ENCODE data around the gene STARD5. TPM values are rescaled to one million over a fixed set of nuclear protein-coding genes. Genes with fewer than 3 reads are reported as not detected.

The STARD5 gene
- total RNA-seq, 1 experiment from 2014 or later, result 2.3 TPM

DNA sequence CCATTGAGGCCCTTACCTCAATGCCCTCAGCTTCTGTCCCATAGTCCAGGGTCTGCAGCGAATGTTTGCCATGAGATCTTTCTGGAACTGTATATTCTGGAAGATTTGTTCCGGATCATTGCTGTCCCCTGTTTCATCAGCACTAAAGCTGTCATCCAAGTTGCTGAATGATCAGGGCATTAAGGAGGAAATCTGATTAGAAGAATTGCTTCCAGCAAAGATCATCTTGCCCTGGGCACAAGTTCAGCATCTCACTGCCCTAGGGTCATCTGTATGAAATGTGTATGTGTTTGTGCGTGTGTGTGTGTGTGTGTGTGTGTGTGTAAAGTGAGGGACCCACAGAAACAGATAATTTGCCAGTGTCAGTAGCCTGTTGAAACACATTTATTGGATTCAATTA lies 48.6 kb upstream of the STARD5 start:
- H4K91ac ChIP-seq (ENCODE audit: insufficient read length, low read depth, low read length), result no peak overlapping the region
- H3K9me3 ChIP-seq (ENCODE audit: control insufficient read depth, low read depth, low read length), result no peaks in the 10 kb centered on the region
- H2AK5ac ChIP-seq (ENCODE audit: insufficient read length, low read length), result no peak overlapping the region
- H4K8ac ChIP-seq (replicated peaks; ENCODE audit: insufficient read length, low read depth, low read length), result no peak overlapping the region
- no peak overlapping the region for H3K23ac ChIP-seq (ENCODE audit: insufficient read length, low read depth, low read length)
- no peaks in the 10 kb centered on the region for H3K79me1 ChIP-seq (ENCODE audit: insufficient read depth, low read depth, low read length, poor library complexity, severe bottlenecking)
- no peak for DNase-seq
- H3K56ac ChIP-seq (ENCODE audit: insufficient read length, low read depth, low read length), result no peak overlapping the region
- H3K4me1 Mint-ChIP-seq, result no peaks in the 10 kb centered on the region; a peak in 1 of 4 replicates
- H3K9me3 Mint-ChIP-seq, result no peaks in the 10 kb centered on the region
- H3K27me3 Mint-ChIP-seq (ENCODE audit: low read depth), result no peaks in the 10 kb centered on the region; the same call in 1 of the 2 replicates
- H2BK20ac ChIP-seq (ENCODE audit: low read depth, low read length, poor library complexity, severe bottlenecking), result no peak overlapping the region
- H2BK120ac ChIP-seq (ENCODE audit: low read depth, low read length, poor library complexity, severe bottlenecking), result no peak overlapping the region
- no peak overlapping the region for H3K4ac ChIP-seq (ENCODE audit: low read depth, low read length)
- H2BK15ac ChIP-seq (ENCODE audit: low read depth, low read length), result no peak overlapping the region
- H3K18ac ChIP-seq (ENCODE audit: insufficient read length, low read depth, low read length), result no peak overlapping the region
- no peak overlapping the region for H2BK5ac ChIP-seq (ENCODE audit: insufficient read length, low read length)
- H3K4me1 ChIP-seq (ENCODE audit: insufficient read depth, low read length), result no peaks in the 10 kb centered on the region
- no peak overlapping the region for H2BK12ac ChIP-seq (ENCODE audit: insufficient read length, low read depth, low read length)
- no peaks in the 10 kb centered on the region for H3K36me3 Mint-ChIP-seq (ENCODE audit: insufficient read depth in 1 of 3, low read depth in 3 of 3)
- H4K20me1 ChIP-seq (ENCODE audit: control insufficient read depth, insufficient read depth, insufficient read length), result no peaks in the 10 kb centered on the region
- H3K9ac ChIP-seq (ENCODE audit: extremely low read depth, insufficient read length, low read length), result no peak overlapping the region
- no peak overlapping the region for H3K27ac Mint-ChIP-seq
- no CpG with 5 or more reads among the region's 3 CpGs for WGBS (ENCODE audit: extremely low coverage, insufficient read length, low lambda C conversion rate)
- H3K14ac ChIP-seq (ENCODE audit: insufficient read depth, low read length), result no peak overlapping the region
- H3T11ph ChIP-seq (ENCODE audit: low read length), result no peak overlapping the region
- no peak overlapping the region for H4K5ac ChIP-seq (ENCODE audit: insufficient read length, low read depth, low read length)
- H3K4me2 ChIP-seq (ENCODE audit: insufficient read depth, insufficient read length, low read length), result no peak overlapping the region
- no peak overlapping the region for H2AFZ ChIP-seq (ENCODE audit: low read length)
- TF ChIP-seq CTCF (conservative IDR thresholded peaks at IDR 0.05), result no peak
- H3K27me3 ChIP-seq (ENCODE audit: insufficient read depth, low read length), result no peaks in the 10 kb centered on the region; the same call in 1 of the 2 replicates
- H3K27ac ChIP-seq (ENCODE audit: insufficient read length, low read depth, low read length), result no peak overlapping the region
- H3K23me2 ChIP-seq (ENCODE audit: insufficient read length, low read depth, low read length, poor library complexity, severe bottlenecking), result no peaks in the 10 kb centered on the region
- no peaks in the 10 kb centered on the region for H3K79me2 ChIP-seq (ENCODE audit: insufficient read depth, low read length)
- H3K4me3 Mint-ChIP-seq, result no peak overlapping the region
